OCI-LY7 (cell line): ENCODE results near the gene VSX2.

Experiments used
- EZH2phosphoT487 ChIP-seq: fragments of 200-600 bp; sonication (generic); IDR thresholded peaks from 2 replicates; pipeline ENCODE4 v1.6.1; 2018; ENCODE audit warnings: low read depth, borderline replicate concordance, mild to moderate bottlenecking, mixed run types, antibody characterized with exemption, low read length, moderate library complexity, mixed read lengths
- TF ChIP-seq, protein P1 (sequence below): fragments of 200-600 bp; sonication (generic); conservative IDR thresholded peaks from 2 replicates; pipeline ENCODE4 v1.5.1; 2014; ENCODE audit warnings: mild to moderate bottlenecking, antibody characterized with exemption, low read length, moderate library complexity, mixed read lengths

DNA sequence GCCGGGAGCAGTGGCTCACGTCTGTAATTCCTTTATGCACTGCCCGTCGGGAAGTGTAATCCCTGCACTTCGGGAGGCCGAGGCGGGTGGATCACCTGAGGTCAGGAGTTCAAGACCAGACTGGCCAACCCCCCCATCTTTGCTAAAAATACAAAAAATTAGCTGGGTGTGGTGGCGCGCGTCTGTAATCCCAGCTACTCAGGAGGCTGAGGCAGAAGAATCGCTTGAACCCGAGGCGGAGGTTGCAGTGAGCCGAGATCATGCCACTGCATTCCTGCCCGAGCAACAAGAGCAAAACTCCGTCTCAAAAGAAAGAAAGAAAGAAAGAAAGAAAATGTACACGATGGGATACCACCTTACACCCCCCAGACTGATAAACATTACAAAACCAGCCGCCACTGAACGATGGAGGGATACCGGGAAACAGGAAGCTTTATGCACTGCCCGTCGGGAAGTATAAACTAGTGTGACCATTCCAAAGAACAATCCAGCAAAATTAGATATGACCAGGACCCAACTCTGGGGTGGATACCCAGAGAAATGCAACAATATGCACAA lies 62.4 kb downstream of the VSX2 start:
- TF ChIP-seq, protein P1, sequence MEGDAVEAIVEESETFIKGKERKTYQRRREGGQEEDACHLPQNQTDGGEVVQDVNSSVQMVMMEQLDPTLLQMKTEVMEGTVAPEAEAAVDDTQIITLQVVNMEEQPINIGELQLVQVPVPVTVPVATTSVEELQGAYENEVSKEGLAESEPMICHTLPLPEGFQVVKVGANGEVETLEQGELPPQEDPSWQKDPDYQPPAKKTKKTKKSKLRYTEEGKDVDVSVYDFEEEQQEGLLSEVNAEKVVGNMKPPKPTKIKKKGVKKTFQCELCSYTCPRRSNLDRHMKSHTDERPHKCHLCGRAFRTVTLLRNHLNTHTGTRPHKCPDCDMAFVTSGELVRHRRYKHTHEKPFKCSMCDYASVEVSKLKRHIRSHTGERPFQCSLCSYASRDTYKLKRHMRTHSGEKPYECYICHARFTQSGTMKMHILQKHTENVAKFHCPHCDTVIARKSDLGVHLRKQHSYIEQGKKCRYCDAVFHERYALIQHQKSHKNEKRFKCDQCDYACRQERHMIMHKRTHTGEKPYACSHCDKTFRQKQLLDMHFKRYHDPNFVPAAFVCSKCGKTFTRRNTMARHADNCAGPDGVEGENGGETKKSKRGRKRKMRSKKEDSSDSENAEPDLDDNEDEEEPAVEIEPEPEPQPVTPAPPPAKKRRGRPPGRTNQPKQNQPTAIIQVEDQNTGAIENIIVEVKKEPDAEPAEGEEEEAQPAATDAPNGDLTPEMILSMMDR = no peak
- TF ChIP-seq EZH2phosphoT487 = no peak
